DOHH2 (cell line): Measurements from ENCODE around the gene MGMT.

Experiments
- EZH2phosphoT487 ChIP-seq: fragments of 200-600 bp; sonication (generic); IDR thresholded peaks from 2 replicates; pipeline ENCODE4 v1.6.1; 2017; ENCODE audit warnings: borderline replicate concordance, mild to moderate bottlenecking, antibody characterized with exemption, low read length, moderate library complexity, mixed read lengths
- TF ChIP-seq, protein P1 (sequence below): fragments of 200-600 bp; sonication (generic); IDR thresholded peaks from one replicate; pipeline ENCODE4 v1.5.1; 2014; ENCODE audit warnings: antibody characterized with exemption, mild to moderate bottlenecking, low read depth, low read length; ENCODE audit not compliant: poor library complexity, severe bottlenecking

DNA sequence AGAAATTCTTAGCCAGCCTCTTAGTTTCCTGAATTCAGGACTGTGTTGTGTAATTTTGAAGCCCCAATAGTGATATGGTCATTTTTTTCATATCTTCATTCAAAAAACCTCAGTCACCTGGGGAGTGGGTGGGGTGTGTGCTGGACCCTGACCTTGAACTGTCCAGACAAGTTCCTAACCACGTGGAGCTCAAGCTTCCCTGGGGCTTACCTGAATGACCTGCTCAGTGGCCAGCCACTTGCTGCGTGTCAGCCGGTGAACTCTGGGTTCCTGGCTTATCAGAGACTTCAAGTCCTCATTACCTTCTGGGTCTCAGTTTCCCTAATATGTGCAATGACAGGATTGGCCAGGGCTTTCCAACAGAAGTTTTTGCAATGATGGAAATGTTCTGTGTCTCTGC lies 27.1 kb downstream of the MGMT start:
- TF ChIP-seq, protein P1, sequence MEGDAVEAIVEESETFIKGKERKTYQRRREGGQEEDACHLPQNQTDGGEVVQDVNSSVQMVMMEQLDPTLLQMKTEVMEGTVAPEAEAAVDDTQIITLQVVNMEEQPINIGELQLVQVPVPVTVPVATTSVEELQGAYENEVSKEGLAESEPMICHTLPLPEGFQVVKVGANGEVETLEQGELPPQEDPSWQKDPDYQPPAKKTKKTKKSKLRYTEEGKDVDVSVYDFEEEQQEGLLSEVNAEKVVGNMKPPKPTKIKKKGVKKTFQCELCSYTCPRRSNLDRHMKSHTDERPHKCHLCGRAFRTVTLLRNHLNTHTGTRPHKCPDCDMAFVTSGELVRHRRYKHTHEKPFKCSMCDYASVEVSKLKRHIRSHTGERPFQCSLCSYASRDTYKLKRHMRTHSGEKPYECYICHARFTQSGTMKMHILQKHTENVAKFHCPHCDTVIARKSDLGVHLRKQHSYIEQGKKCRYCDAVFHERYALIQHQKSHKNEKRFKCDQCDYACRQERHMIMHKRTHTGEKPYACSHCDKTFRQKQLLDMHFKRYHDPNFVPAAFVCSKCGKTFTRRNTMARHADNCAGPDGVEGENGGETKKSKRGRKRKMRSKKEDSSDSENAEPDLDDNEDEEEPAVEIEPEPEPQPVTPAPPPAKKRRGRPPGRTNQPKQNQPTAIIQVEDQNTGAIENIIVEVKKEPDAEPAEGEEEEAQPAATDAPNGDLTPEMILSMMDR = no peak
- no peak for TF ChIP-seq EZH2phosphoT487
